DOHH2 (cell line): ENCODE data around the gene NELFB.
A peak's percentile ranks its signal among the peaks of the same experiment; 100 is the strongest.

ENCODE experiments used
- H3F3A ChIP-seq: fragments of 200-600 bp; sonication (generic), shearing (Covaris generic); 2 replicates; pipeline ENCODE4 v1.6.0; 2016; ENCODE audit warnings: antibody characterized with exemption, mild to moderate bottlenecking; ENCODE audit not compliant: control insufficient read depth, insufficient read depth
- H3K27ac ChIP-seq: fragments of 200-600 bp; sonication (generic); 2 replicates; pipeline ENCODE4 v1.5.1; 2014; ENCODE audit warnings: low read depth, mild to moderate bottlenecking, low read length, moderate library complexity
- H3K27me3 ChIP-seq: fragments of 200-600 bp; sonication (generic); 2 replicates; pipeline ENCODE4 v1.6.1; 2014; ENCODE audit warnings: mild to moderate bottlenecking, low read length, mixed read lengths; ENCODE audit not compliant: control insufficient read depth
- H3K36me3 ChIP-seq: fragments of 200-600 bp; sonication (generic); 2 replicates; pipeline ENCODE4 v1.6.1; 2014; ENCODE audit warnings: mild to moderate bottlenecking, low read length, moderate library complexity, mixed read lengths; ENCODE audit not compliant: control insufficient read depth
- H3K4me1 ChIP-seq: fragments of 200-600 bp; sonication (generic); 2 replicates; pipeline ENCODE4 v1.6.1; 2014; ENCODE audit warnings: mild to moderate bottlenecking, low read length, mixed read lengths; ENCODE audit not compliant: control insufficient read depth
- H3K4me2 ChIP-seq: fragments of 200-600 bp; sonication (generic); 2 replicates; pipeline ENCODE4 v1.6.0; 2014; ENCODE audit warnings: mild to moderate bottlenecking, low read length, moderate library complexity
- H3K4me3 ChIP-seq: fragments of 200-600 bp; sonication (generic); 2 replicates; pipeline ENCODE4 v1.5.1; 2014; ENCODE audit warnings: mild to moderate bottlenecking, low read length, mixed read lengths
- H3K79me2 ChIP-seq: fragments of 200-600 bp; sonication (generic); 2 replicates; pipeline ENCODE4 v1.6.1; 2014; ENCODE audit warnings: mild to moderate bottlenecking, low read length, mixed read lengths; ENCODE audit not compliant: control insufficient read depth
- H3K9me2 ChIP-seq: fragments of 200-600 bp; sonication (generic); replicated peaks from 2 replicates; pipeline ENCODE4 v1.6.1; 2014; ENCODE audit warnings: mild to moderate bottlenecking, low read length, mixed read lengths; ENCODE audit not compliant: control insufficient read depth
- H3K9me3 ChIP-seq: fragments of 200-600 bp; sonication (generic); 2 replicates; pipeline ENCODE4 v1.6.1; 2014; ENCODE audit warnings: antibody characterized with exemption, low read length, mixed read lengths; ENCODE audit not compliant: control insufficient read depth, insufficient read depth
- H4K20me1 ChIP-seq: fragments of 200-600 bp; sonication (generic); 2 replicates; pipeline ENCODE4 v1.6.0; 2014; ENCODE audit warnings: low read depth, mild to moderate bottlenecking, antibody characterized with exemption, low read length, moderate library complexity; ENCODE audit not compliant: control insufficient read depth, insufficient read depth
- EZH2phosphoT487 ChIP-seq: fragments of 200-600 bp; sonication (generic); IDR thresholded peaks from 2 replicates; pipeline ENCODE4 v1.6.1; 2017; ENCODE audit warnings: borderline replicate concordance, mild to moderate bottlenecking, antibody characterized with exemption, low read length, moderate library complexity, mixed read lengths
- TF ChIP-seq, protein P1 (sequence below): fragments of 200-600 bp; sonication (generic); IDR thresholded peaks from one replicate; pipeline ENCODE4 v1.5.1; 2014; ENCODE audit warnings: antibody characterized with exemption, mild to moderate bottlenecking, low read depth, low read length; ENCODE audit not compliant: poor library complexity, severe bottlenecking

The NELFB gene

DNA sequence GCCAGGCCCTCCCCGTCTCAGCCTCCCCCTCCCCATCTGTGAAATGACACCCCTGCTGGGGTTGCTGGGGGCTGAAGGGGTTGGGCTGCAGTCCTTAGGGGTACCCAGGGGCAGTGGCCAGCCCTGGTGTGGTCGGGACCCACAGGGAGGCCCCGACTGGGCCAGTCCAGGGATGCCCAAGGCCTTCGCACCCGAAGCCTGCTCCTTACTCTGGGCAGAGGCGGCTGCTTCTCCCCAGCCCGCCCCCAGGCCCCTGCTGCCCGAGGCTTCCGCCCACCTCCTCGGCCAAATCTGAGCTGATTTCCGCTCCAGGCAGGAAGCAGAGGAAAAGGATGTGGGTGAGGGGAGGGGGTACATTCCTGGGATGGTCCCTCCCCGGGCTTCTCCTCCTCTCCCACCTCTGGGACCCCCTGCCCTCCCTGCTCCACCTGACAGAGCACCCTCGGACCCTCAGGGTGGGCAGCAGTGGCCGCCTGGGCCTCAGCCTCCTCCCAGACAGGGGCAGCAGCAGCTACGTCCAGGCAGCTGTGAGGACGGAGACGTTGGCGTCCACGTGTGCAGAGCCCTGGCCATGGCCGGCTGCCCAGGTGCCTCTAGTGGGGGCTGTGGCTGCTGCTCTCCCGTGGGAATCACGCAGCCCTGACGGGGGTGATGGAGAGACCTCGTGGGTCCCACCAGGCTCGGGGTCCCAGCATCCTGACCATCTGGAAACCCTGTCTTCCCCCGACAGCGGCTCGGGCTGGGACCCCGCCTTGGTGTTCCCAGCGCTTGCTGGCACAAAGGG, 51.1 kb downstream of the NELFB start:
- peaks cover 4% of the 10 kb centered on the region for H3K79me2 ChIP-seq
- no peaks in the 10 kb centered on the region for H3K36me3 ChIP-seq
- no peaks in the 10 kb centered on the region for H3K9me2 ChIP-seq
- H3K4me3 ChIP-seq = peak overlapping the region; percentile 11
- no peaks in the 10 kb centered on the region for H3K9me3 ChIP-seq
- H3F3A ChIP-seq = peaks cover 3% of the 10 kb centered on the region; the same call in 1 of the 2 replicates
- H4K20me1 ChIP-seq = no peaks in the 10 kb centered on the region
- H3K27ac ChIP-seq = no peak overlapping the region
- H3K4me1 ChIP-seq = peaks cover 45% of the 10 kb centered on the region
- peak overlapping the region; percentile 39 for H3K4me2 ChIP-seq
- peaks cover 23% of the 10 kb centered on the region for H3K27me3 ChIP-seq
- TF ChIP-seq EZH2phosphoT487 = no peak

GRCh38 chr9:137306850-137307254, 51.7 kb downstream of the NELFB start:
- H3K79me2 ChIP-seq = no peaks in the 10 kb centered on the region
- no peaks in the 10 kb centered on the region for H3K9me2 ChIP-seq
- no peaks in the 10 kb centered on the region for H3K9me3 ChIP-seq
- H3K36me3 ChIP-seq = no peaks in the 10 kb centered on the region
- peaks cover 41% of the 10 kb centered on the region for H3K4me1 ChIP-seq
- no peak overlapping the region for H3K27ac ChIP-seq
- H3F3A ChIP-seq = peaks cover 3% of the 10 kb centered on the region; the same call in 1 of the 2 replicates
- TF ChIP-seq EZH2phosphoT487 = no peak
- TF ChIP-seq, protein P1, sequence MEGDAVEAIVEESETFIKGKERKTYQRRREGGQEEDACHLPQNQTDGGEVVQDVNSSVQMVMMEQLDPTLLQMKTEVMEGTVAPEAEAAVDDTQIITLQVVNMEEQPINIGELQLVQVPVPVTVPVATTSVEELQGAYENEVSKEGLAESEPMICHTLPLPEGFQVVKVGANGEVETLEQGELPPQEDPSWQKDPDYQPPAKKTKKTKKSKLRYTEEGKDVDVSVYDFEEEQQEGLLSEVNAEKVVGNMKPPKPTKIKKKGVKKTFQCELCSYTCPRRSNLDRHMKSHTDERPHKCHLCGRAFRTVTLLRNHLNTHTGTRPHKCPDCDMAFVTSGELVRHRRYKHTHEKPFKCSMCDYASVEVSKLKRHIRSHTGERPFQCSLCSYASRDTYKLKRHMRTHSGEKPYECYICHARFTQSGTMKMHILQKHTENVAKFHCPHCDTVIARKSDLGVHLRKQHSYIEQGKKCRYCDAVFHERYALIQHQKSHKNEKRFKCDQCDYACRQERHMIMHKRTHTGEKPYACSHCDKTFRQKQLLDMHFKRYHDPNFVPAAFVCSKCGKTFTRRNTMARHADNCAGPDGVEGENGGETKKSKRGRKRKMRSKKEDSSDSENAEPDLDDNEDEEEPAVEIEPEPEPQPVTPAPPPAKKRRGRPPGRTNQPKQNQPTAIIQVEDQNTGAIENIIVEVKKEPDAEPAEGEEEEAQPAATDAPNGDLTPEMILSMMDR = no peak
- no peaks in the 10 kb centered on the region for H4K20me1 ChIP-seq
- no peak overlapping the region for H3K4me3 ChIP-seq
- peaks cover 20% of the 10 kb centered on the region for H3K27me3 ChIP-seq
- H3K4me2 ChIP-seq = peak overlapping the region; percentile 39; the same call in 1 of the 2 replicates

- TF ChIP-seq, protein P1 = no peak
- no peak for TF ChIP-seq EZH2phosphoT487
- H3K4me1 ChIP-seq = peaks cover 40% of the 10 kb centered on the region
- H3K79me2 ChIP-seq = no peaks in the 10 kb centered on the region
- no peaks in the 10 kb centered on the region for H3K9me2 ChIP-seq
- peaks cover 3% of the 10 kb centered on the region; the same call in 1 of the 2 replicates for H3F3A ChIP-seq
- no peak overlapping the region for H3K4me2 ChIP-seq
- H3K4me3 ChIP-seq = no peak overlapping the region
- no peaks in the 10 kb centered on the region for H3K36me3 ChIP-seq
- H3K27me3 ChIP-seq = peaks cover 20% of the 10 kb centered on the region
- H3K9me3 ChIP-seq = no peaks in the 10 kb centered on the region
- H3K27ac ChIP-seq = no peak overlapping the region
- H4K20me1 ChIP-seq = no peaks in the 10 kb centered on the region
Measured at GRCh38 chr9:137307255-137308056, 52.3 kb downstream of the NELFB start.
